Measurements from ENCODE around the gene EIF4G1. TPM values are rescaled to one million over a fixed set of nuclear protein-coding genes. Genes with fewer than 3 reads are reported as not detected.

The EIF4G1 gene
- total and polyA plus RNA-seq, 2 experiments from 2014 or later = 227 to 552 TPM

DNA sequence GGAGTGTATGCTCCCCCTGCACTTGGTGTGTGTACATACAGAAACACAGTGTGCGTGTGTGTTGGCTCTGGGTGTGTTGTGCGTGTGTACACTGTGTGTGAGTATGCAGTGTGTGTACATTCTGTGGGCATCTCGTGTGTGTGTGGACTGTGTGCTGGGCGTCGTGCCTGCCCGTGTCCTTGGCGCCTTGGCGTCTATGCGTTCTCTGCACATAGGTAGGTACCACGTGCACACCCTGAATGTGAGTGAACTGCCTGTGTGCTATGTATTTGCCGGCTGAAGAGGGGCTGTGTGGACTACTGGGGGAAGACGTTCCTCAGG is 39.1 kb upstream of the EIF4G1 start:
- H2AFZ ChIP-seq = peak overlapping the region; percentile 98
- no peaks in the 10 kb centered on the region for H3F3A ChIP-seq (replicated peaks; ENCODE audit: low read depth)
- Mint-ChIP-seq H3K36me3 (ENCODE audit: low read depth) (no peaks in the 10 kb centered on the region), H3K27ac (no peak overlapping the region), H3K27me3 (ENCODE audit: insufficient read depth, low read depth, poor library complexity) (peaks cover 25% of the 10 kb centered on the region), H3K9me3 (no peaks in the 10 kb centered on the region; the same call in 2 of the 3 replicates), H3K4me1 (peaks cover 7% of the 10 kb centered on the region; the same call in 2 of the 3 replicates), H3K4me3 (peak overlapping the region; percentile 74)
- H3K4me1 ChIP-seq (ENCODE audit: insufficient read depth) = no peaks in the 10 kb centered on the region
- no peak overlapping the region for H3K27ac ChIP-seq (ENCODE audit: low read depth)
- no peaks in the 10 kb centered on the region for H4K20me1 ChIP-seq (replicated peaks; ENCODE audit: insufficient read depth)
- TF ChIP-seq, protein P1, sequence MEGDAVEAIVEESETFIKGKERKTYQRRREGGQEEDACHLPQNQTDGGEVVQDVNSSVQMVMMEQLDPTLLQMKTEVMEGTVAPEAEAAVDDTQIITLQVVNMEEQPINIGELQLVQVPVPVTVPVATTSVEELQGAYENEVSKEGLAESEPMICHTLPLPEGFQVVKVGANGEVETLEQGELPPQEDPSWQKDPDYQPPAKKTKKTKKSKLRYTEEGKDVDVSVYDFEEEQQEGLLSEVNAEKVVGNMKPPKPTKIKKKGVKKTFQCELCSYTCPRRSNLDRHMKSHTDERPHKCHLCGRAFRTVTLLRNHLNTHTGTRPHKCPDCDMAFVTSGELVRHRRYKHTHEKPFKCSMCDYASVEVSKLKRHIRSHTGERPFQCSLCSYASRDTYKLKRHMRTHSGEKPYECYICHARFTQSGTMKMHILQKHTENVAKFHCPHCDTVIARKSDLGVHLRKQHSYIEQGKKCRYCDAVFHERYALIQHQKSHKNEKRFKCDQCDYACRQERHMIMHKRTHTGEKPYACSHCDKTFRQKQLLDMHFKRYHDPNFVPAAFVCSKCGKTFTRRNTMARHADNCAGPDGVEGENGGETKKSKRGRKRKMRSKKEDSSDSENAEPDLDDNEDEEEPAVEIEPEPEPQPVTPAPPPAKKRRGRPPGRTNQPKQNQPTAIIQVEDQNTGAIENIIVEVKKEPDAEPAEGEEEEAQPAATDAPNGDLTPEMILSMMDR (conservative IDR thresholded peaks at IDR 0.05; ENCODE audit: low read depth in 2 of 2) = no peak
- TF ChIP-seq JUNB (IDR thresholded peaks at IDR 0.05; ENCODE audit: unreplicated experiment) (no peak), NANOG (IDR thresholded peaks at IDR 0.05; ENCODE audit: borderline replicate concordance) (no peak), STAT1 (IDR thresholded peaks at IDR 0.05; ENCODE audit: unreplicated experiment) (no peak), ZNF331 (CRISPR knock-in tag; IDR thresholded peaks at IDR 0.05; ENCODE audit: low read depth) (no peak)
- TF ChIP-seq, protein P2, sequence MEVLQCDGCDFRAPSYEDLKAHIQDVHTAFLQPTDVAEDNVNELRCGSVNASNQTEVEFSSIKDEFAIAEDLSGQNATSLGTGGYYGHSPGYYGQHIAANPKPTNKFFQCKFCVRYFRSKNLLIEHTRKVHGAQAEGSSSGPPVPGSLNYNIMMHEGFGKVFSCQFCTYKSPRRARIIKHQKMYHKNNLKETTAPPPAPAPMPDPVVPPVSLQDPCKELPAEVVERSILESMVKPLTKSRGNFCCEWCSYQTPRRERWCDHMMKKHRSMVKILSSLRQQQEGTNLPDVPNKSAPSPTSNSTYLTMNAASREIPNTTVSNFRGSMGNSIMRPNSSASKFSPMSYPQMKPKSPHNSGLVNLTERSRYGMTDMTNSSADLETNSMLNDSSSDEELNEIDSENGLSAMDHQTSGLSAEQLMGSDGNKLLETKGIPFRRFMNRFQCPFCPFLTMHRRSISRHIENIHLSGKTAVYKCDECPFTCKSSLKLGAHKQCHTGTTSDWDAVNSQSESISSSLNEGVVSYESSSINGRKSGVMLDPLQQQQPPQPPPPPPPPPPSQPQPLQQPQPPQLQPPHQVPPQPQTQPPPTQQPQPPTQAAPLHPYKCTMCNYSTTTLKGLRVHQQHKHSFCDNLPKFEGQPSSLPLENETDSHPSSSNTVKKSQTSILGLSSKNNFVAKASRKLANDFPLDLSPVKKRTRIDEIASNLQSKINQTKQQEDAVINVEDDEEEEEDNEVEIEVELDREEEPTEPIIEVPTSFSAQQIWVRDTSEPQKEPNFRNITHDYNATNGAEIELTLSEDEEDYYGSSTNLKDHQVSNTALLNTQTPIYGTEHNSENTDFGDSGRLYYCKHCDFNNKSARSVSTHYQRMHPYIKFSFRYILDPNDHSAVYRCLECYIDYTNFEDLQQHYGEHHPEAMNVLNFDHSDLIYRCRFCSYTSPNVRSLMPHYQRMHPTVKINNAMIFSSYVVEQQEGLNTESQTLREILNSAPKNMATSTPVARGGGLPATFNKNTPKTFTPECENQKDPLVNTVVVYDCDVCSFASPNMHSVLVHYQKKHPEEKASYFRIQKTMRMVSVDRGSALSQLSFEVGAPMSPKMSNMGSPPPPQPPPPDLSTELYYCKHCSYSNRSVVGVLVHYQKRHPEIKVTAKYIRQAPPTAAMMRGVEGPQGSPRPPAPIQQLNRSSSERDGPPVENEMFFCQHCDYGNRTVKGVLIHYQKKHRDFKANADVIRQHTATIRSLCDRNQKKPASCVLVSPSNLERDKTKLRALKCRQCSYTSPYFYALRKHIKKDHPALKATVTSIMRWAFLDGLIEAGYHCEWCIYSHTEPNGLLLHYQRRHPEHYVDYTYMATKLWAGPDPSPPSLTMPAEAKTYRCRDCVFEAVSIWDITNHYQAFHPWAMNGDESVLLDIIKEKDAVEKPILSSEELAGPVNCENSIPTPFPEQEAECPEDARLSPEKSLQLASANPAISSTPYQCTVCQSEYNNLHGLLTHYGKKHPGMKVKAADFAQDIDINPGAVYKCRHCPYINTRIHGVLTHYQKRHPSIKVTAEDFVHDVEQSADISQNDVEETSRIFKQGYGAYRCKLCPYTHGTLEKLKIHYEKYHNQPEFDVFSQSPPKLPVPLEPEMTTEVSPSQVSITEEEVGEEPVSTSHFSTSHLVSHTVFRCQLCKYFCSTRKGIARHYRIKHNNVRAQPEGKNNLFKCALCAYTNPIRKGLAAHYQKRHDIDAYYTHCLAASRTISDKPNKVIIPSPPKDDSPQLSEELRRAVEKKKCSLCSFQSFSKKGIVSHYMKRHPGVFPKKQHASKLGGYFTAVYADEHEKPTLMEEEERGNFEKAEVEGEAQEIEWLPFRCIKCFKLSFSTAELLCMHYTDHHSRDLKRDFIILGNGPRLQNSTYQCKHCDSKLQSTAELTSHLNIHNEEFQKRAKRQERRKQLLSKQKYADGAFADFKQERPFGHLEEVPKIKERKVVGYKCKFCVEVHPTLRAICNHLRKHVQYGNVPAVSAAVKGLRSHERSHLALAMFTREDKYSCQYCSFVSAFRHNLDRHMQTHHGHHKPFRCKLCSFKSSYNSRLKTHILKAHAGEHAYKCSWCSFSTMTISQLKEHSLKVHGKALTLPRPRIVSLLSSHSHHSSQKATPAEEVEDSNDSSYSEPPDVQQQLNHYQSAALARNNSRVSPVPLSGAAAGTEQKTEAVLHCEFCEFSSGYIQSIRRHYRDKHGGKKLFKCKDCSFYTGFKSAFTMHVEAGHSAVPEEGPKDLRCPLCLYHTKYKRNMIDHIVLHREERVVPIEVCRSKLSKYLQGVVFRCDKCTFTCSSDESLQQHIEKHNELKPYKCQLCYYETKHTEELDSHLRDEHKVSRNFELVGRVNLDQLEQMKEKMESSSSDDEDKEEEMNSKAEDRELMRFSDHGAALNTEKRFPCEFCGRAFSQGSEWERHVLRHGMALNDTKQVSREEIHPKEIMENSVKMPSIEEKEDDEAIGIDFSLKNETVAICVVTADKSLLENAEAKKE (CRISPR knock-in tag; IDR thresholded peaks at IDR 0.05) = no peak
- no peak; the same call in 2 of the 3 replicates for ATAC-seq
- H3K79me2 ChIP-seq (replicated peaks; ENCODE audit: insufficient read depth) = no peaks in the 10 kb centered on the region
- peak overlapping the region; percentile 83 for H3K4me2 ChIP-seq
- H3K9me2 ChIP-seq (ENCODE audit: insufficient read depth) = no peaks in the 10 kb centered on the region; the same call in 1 of the 2 replicates
- DNase-seq (ENCODE audit: low spot score) = no peak
- H3K4me3 ChIP-seq = peak overlapping the region; percentile 61
- H3K36me3 ChIP-seq (ENCODE audit: insufficient read depth) = no peaks in the 10 kb centered on the region
- peaks cover 54% of the 10 kb centered on the region for H3K27me3 ChIP-seq (ENCODE audit: insufficient read depth)
